HG03139 (cell line): ENCODE measurements around the gene NOX4.
"Not testable (repeated sequence)": the region's sequence is repeated elsewhere in the genome, so short reads cannot be mapped to it uniquely, and the experiment has no call there.

Experiments
- ATAC-seq: cut with Tn5 transposase; IDR thresholded peaks from one replicate; pipeline ENCODE4 v1.9.1; 2021; ENCODE audit not compliant: unreplicated experiment

NOX4 gene

DNA sequence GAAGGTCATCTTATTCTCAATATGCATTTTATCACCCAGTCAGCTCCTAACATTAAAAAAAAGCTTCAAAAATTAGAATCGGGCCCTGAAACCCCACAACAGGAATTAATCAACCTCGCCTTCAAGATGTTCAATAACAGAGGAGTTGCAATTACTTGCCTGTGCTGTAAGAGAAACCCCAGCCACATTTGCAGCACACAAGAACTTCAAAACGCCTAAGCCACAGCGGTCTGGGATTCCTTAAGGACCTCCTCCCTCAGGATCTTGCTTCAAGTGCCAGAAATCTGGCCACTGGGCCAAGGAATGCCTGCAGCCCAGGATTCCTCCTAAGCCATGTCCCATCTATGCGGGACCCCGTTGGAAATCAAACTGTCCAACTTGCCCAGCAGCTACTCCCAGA lies 108.2 kb downstream of the NOX4 start:
- ATAC-seq = not testable (repeated sequence)

DNA sequence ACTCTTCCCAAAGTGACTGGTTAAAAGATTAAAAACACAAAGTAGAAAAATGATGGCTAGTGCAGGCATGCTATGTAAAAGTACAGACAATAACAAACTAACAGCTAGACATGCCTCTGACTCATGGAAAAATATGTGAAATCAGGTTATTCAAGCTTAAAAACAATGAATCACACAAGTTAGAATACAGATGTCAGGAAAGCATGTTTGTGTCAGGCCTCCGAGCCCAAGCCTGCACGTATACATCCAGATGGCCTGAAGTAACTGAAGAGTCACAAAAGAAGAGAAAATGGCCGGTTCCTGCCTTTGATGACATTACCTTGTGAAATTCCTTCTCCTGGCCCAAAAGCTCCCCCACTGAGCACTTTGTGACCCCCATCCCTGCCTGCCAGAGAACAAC lies 110.1 kb downstream of the NOX4 start:
- ATAC-seq = no peak

GRCh38 chr11:89379976-89380771 lies 111.0 kb downstream of the NOX4 start:
- not testable (repeated sequence) for ATAC-seq

DNA sequence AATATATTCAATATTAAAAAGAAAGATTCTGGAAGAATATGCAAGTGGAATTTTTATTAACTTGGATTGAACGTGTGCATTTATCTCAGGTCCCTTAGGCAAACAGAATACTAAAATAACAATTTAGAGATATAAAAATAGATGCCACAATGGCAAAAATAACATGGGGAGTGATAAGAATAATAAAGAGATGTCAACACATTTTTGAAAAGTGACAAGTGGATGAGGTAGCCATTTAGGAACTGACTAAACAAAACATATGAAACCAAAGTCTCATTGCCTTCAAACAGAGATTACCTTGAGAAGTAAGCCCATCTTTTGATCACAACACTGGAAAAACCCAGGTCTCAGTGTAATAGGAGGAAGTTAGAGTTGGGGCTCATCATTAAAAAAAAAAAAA lies 112.2 kb downstream of the NOX4 start:
- not testable (repeated sequence) for ATAC-seq

DNA sequence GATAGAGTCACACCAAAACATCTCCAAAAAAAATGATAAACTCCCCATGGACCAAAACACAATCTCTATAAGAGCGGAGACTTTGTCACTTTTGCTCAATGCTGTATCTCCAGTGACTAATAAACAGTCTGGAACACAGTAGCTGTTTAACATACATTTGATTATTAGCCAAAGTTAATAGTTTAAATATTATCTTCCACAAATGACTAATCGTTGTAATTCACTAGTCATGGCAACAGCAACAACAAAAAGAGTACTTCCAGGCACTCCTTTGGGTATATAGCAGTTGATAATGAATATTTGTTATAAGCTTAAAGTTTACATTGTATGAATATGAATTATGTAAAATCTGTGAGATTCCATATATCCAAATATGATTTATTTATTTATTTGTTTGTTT lies 121.8 kb downstream of the NOX4 start:
- ATAC-seq = not testable (repeated sequence)

- not testable (repeated sequence) for ATAC-seq
These were observed 126.3 kb downstream of the NOX4 start for GRCh38 chr11:89364856-89365255.

DNA sequence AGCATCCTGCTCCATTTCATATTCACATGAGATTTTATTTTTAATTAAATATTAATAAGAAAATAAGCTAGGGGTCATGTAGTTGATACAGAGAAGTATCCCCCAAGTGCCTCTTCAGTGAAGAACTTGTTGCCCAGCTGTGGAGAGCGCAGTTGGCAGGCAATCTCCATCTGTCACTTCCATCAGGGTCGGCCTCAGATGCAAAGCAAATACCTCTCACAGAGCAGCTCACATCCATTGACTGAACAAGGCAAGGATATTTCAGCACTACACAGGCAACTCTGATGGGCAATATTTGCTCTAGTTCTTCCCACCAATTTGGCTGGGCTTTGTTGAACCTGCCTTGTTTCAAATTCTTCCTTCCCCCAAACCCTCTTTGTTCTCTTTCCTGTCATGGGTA lies 129.4 kb downstream of the NOX4 start:
- ATAC-seq = no peak

DNA sequence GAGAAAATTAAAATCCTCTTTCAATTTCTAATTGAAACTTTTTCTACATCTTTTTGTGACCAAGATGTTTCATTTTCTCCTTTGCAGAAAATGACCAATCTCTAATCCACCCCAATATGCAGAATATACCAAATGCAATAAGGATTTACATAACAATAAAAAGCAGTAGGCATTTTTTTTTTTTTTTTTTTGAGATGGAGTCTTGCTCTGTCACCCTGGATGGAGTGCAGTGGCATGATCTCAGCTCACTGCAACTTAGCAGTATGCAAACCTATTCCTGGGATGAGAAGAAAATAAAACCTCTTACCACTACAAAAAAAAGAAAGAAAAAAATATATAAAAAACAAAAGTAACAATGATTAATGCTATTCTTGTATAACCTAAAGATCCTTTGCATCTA lies 132.0 kb downstream of the NOX4 start:
- not testable (repeated sequence) for ATAC-seq

GRCh38 chr11:89358761-89359160 lies 132.4 kb downstream of the NOX4 start:
- ATAC-seq = no peak

GRCh38 chr11:89355646-89356045 lies 135.5 kb downstream of the NOX4 start:
- no peak for ATAC-seq

GRCh38 chr11:89354513-89354912 lies 136.7 kb downstream of the NOX4 start:
- not testable (repeated sequence) for ATAC-seq

- no peak for ATAC-seq
These were observed 144.1 kb downstream of the NOX4 start for GRCh38 chr11:89347071-89347470.

GRCh38 chr11:89346601-89347000 lies 144.6 kb downstream of the NOX4 start:
- no peak for ATAC-seq

- ATAC-seq = not testable (repeated sequence)
These were observed 148.1 kb downstream of the NOX4 start for GRCh38 chr11:89342880-89343572.

DNA sequence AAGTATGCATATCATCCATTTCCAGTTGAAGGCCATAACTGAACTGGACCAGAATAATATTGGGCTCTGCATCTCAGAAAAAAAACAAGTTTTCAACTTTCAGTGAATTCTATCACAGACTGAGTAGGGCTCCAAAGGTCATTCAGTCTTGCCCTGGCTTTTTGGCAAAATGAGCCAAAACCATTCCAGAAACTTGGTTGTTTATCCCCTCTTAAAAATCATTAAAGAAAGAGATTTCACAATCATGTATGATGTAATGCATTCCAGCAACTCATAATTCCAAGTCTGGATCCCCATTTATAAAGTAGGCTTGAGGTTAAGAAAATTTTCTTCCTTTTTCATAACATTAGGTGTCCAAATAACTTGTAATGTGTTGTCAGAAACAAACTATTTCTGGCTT lies 150.7 kb downstream of the NOX4 start:
- ATAC-seq = not testable (repeated sequence)

GRCh38 chr11:89338073-89338472 lies 153.1 kb downstream of the NOX4 start:
- not testable (repeated sequence) for ATAC-seq

DNA sequence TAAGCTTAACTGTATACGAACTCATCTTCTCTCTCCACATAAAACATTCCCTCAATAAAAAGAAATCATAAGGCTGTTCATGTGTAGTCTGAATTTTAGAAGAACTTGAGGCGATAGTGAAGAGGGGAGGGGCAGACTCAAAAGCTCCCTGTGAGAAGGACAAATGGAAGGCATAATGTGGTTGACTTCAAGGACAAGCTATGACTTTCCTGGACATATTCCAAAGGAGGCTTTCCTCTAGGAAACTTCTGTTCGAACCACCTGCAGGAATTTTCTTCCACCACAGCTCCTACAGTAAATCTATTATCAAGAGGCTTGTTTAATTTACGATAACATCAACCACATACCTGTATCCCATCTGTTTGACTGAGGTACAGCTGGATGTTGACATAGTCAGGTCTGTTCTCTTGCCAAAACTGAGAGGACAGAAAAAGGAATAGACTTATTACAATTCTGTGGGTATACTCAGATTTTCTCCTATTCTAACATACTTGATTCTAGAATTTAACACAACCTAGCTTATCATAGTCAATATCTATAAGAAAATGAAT lies 154.0 kb downstream of the NOX4 start:
- not testable (repeated sequence) for ATAC-seq

DNA sequence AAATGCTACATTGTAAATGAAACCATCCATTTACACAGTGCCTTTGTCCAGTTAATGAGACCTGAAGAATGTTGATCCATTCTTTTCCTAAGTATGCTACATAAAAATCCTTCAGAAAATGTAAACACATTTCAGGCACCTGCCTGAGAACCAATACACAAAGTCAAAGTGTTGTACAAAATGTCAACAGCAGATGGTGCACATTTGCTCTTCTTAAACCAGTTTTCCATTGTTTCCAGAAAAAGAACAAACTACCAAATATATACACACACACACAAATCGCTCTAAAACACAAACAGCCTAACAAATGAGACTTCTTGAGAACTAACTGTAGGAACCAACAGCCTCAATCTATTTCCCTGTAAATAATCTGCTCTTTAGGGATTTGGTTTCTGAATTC lies 157.5 kb downstream of the NOX4 start:
- not testable (repeated sequence) for ATAC-seq

DNA sequence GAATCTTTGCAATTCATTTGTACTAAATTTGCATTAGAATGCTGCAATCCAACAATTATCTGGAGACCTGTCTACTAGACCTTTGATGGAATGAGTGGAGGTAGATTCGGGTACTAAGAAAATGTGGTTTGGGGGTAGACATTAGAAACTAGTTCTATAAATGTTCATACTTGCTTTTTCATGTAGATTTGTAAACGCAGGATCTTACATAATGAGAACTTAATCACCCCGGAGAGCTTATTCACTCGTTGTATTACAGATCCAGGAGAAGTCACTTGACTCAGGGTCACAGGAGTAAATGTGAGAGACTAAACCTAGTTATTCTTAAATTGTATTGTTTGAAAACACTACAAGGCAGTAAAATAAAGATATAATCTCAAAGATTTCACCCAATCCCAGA lies 159.2 kb downstream of the NOX4 start:
- not testable (repeated sequence) for ATAC-seq

- ATAC-seq = no peak
These were observed 163.3 kb downstream of the NOX4 start for GRCh38 chr11:89327885-89328284.

DNA sequence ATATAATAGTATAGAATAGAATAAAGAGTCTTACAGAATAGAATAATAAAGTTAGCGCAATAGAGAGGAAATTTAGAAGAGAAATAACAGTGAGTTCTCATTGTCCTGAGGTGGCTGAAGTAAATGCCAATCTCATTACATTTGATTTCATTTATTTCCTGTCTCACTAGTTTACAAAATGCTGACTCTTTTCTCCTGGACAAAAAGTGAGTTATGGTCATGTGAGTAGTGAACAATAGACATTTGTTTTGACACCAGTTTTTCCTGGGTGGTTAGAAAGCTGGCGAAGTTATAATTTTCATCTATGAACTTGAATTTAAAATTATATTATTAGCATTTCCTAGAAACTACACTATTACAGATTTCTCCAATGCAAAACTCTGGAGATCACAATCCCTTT lies 169.8 kb downstream of the NOX4 start:
- ATAC-seq = no peak

DNA sequence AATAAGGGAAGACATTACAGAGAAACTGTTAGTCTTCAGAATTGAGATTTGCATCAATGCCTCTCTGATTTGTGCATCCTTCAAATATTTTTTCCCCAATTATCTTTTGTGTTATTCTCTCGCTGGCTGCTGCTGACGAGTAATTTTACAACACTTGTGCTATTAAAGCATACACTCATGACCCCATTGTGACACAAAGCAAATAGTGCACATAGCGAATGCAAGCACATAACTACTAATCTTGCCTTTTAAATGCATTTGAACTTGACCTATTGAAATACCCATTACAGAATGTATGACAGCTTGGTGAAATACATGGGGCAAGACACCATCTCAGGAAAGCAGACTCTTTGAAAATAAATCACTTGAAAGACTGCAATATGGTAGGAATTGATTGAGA lies 180.6 kb downstream of the NOX4 start:
- not testable (repeated sequence) for ATAC-seq
